Measurements from ENCODE around the gene MAP3K15.

MAP3K15 gene

GRCh38 chrX:19373351-19373891 lies 141.9 kb downstream of the MAP3K15 start:
- no peak for DNase-seq (ENCODE audit: extremely low spot score)
- TF ChIP-seq L3MBTL2 (conservative IDR thresholded peaks at IDR 0.05): no peak
- TF ChIP-seq LEF1 (IDR thresholded peaks at IDR 0.05; ENCODE audit: borderline replicate concordance): no peak
- no peak for TF ChIP-seq FOXM1 (IDR thresholded peaks at IDR 0.05; ENCODE audit: borderline replicate concordance)
- no peak for TF ChIP-seq NFRKB (IDR thresholded peaks at IDR 0.05)
- TF ChIP-seq PKNOX1 (IDR thresholded peaks at IDR 0.05): no peak
- no peak for TF ChIP-seq ARNT (IDR thresholded peaks at IDR 0.05)
- TF ChIP-seq SP1 (IDR thresholded peaks at IDR 0.05): no peak
- TF ChIP-seq SUZ12 (IDR thresholded peaks at IDR 0.05): no peak
- no peak for TF ChIP-seq TARDBP (IDR thresholded peaks at IDR 0.05)
- no peak for TF ChIP-seq FOXK2 (IDR thresholded peaks at IDR 0.05)
- no peak for TF ChIP-seq ELF4 (IDR thresholded peaks at IDR 0.05)
- TF ChIP-seq ZNF384 (IDR thresholded peaks at IDR 0.05): no peak
- no peak for TF ChIP-seq BHLHE40 (IDR thresholded peaks at IDR 0.05; ENCODE audit: borderline replicate concordance)
- TF ChIP-seq CTBP1 (IDR thresholded peaks at IDR 0.05; ENCODE audit: borderline replicate concordance): no peak
- no peak for TF ChIP-seq HDGF (IDR thresholded peaks at IDR 0.05; ENCODE audit: borderline replicate concordance)
- TF ChIP-seq FOXA1 (IDR thresholded peaks at IDR 0.05): no peak
- ChIA-PET CTCF (no interaction called here), POLR2A (no interaction called here)

DNA sequence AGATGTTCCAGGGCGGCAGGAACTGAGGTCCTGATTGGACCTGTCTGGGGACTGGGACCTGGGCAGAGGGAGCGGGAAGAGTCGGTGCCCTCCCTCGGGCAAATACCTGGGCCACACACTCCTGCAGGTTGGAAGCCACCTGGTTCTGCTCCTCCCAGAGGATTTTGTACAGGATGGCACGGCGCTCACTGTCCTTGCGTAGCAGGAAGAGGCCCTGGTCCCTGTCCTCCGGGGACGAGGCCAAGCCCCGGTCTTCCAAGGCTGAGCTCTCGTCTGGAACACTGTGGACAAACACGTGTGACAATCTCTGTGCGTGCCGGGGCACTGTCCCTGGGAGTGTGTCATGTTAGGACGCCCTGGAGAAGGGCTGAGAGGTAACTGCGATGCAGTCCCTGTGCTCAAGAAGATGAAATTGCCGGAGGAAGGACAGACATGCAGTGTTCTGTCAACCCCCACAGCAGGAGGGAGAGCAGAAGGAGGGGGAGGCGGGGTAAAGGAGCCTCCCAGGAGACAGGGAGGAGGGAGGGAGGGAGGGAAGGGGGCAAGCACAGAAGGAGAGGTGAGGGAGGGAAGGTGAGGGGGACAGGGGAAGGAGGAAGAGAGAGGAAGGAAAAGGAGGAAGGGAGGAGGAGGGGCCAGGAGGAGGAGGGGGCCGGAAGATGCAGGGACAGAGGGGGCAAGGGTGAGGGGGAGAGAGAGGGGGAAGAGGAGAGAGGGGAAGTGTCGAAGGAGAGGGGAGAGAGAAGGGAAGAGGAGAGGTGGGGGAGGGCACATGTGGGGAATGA lies 142.6 kb downstream of the MAP3K15 start:
- no peak for DNase-seq (ENCODE audit: extremely low spot score)
- TF ChIP-seq FOXM1 (IDR thresholded peaks at IDR 0.05; ENCODE audit: borderline replicate concordance) (no peak), SUZ12 (IDR thresholded peaks at IDR 0.05) (no peak), NFRKB (IDR thresholded peaks at IDR 0.05) (no peak), ZNF384 (IDR thresholded peaks at IDR 0.05) (no peak), SP1 (IDR thresholded peaks at IDR 0.05) (no peak), FOXK2 (IDR thresholded peaks at IDR 0.05) (no peak), L3MBTL2 (conservative IDR thresholded peaks at IDR 0.05) (no peak), BHLHE40 (IDR thresholded peaks at IDR 0.05; ENCODE audit: borderline replicate concordance) (no peak), FOXA1 (IDR thresholded peaks at IDR 0.05) (no peak), CTBP1 (IDR thresholded peaks at IDR 0.05; ENCODE audit: borderline replicate concordance) (no peak), LEF1 (IDR thresholded peaks at IDR 0.05; ENCODE audit: borderline replicate concordance) (no peak), ARNT (IDR thresholded peaks at IDR 0.05) (no peak)

GRCh38 chrX:19372170-19372546 lies 143.2 kb downstream of the MAP3K15 start:
- CTCF ChIA-PET: interaction anchor here (0.6 to 1.5 kb wide), 5 partner anchors 11 to 176 kb away, joined by 3 to 9 read pairs (median 5); no protein-coding TSS in a partner anchor
- TF ChIP-seq ARNT (IDR thresholded peaks at IDR 0.05) (no peak), LEF1 (IDR thresholded peaks at IDR 0.05; ENCODE audit: borderline replicate concordance) (no peak), ZNF384 (IDR thresholded peaks at IDR 0.05) (0 out of 2 replicates have a peak, but pooled peaks have one; percentile 32)
- POLR2A ChIA-PET: no interaction called here

More for the DNA sequence above, 142.6 kb downstream of the MAP3K15 start:
- CTCF ChIA-PET: interaction anchor here (0.6 to 1.5 kb wide), 5 partner anchors 11 to 175 kb away, joined by 3 to 9 read pairs (median 5); no protein-coding TSS in a partner anchor
- POLR2A ChIA-PET: no interaction called here

DNA sequence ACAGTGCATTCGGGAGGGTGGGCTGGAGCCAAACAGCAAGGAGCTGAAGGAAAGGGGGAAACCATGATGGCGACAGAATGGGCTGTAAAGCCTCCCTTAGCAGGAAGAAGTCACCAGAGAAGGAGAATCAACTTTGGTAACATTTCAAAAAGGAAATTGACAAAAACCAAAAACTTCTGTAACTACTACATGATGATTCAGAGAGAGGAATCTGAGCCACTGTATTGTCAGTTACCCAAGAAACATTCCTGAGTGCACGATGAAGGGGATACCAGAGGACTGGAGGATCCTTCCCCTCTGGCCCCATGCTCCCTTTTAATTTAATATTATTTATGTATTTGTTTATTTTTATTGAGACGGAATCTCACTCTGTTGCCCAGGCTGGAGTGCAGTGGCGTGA lies 145.2 kb downstream of the MAP3K15 start:
- POLR2A ChIA-PET: no interaction called here
- CTCF ChIA-PET: no interaction called here
- TF ChIP-seq ARNT (IDR thresholded peaks at IDR 0.05) (no peak), NFRKB (IDR thresholded peaks at IDR 0.05) (no peak), TARDBP (IDR thresholded peaks at IDR 0.05) (no peak), FOXA1 (IDR thresholded peaks at IDR 0.05) (no peak), ZNF384 (IDR thresholded peaks at IDR 0.05) (no peak), HDGF (IDR thresholded peaks at IDR 0.05; ENCODE audit: borderline replicate concordance) (no peak), LEF1 (IDR thresholded peaks at IDR 0.05; ENCODE audit: borderline replicate concordance) (no peak), SUZ12 (IDR thresholded peaks at IDR 0.05) (no peak)
- no peak for DNase-seq (ENCODE audit: extremely low spot score)

More at GRCh38 chrX:19372170-19372546, 143.2 kb downstream of the MAP3K15 start:
- peak; percentile 77 for DNase-seq (ENCODE audit: extremely low spot score)

DNA sequence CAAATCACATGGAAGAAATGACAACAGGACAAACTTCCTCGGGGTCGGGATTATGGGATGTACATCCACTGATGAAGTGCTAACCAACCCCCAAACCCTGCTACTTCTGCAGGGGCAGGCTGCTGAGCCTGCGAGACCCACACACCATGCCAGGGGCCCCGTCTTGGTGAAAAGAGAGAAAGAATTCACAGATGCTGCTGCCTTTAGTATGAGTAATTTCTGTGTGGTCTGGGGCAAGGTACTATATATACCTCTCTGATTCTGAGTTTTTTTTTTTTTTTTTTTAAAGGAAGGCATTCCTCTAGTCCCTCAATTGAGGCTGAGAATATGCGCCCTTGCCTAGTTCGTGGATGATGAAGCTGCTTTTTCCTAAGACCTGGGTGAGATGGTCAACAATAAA lies 146.7 kb downstream of the MAP3K15 start:
- no peak for DNase-seq (ENCODE audit: extremely low spot score)
- TF ChIP-seq FOXK2 (IDR thresholded peaks at IDR 0.05) (no peak), ARNT (IDR thresholded peaks at IDR 0.05) (no peak), CTBP1 (IDR thresholded peaks at IDR 0.05; ENCODE audit: borderline replicate concordance) (no peak), L3MBTL2 (conservative IDR thresholded peaks at IDR 0.05) (no peak), ELF4 (IDR thresholded peaks at IDR 0.05) (no peak), LEF1 (IDR thresholded peaks at IDR 0.05; ENCODE audit: borderline replicate concordance) (no peak), HDGF (IDR thresholded peaks at IDR 0.05; ENCODE audit: borderline replicate concordance) (no peak), SUZ12 (IDR thresholded peaks at IDR 0.05) (no peak), NFRKB (IDR thresholded peaks at IDR 0.05) (no peak), FOXM1 (IDR thresholded peaks at IDR 0.05; ENCODE audit: borderline replicate concordance) (no peak), TARDBP (IDR thresholded peaks at IDR 0.05) (no peak), SP1 (IDR thresholded peaks at IDR 0.05) (no peak), FOXA1 (IDR thresholded peaks at IDR 0.05) (no peak), BHLHE40 (IDR thresholded peaks at IDR 0.05; ENCODE audit: borderline replicate concordance) (no peak), ZNF384 (IDR thresholded peaks at IDR 0.05) (no peak)
- CTCF ChIA-PET: interaction anchor here (0.5 to 1.1 kb wide), 2 partner anchors 14 to 167 kb away, joined by 4 to 6 read pairs; no protein-coding TSS in a partner anchor
- POLR2A ChIA-PET: no interaction called here

DNA sequence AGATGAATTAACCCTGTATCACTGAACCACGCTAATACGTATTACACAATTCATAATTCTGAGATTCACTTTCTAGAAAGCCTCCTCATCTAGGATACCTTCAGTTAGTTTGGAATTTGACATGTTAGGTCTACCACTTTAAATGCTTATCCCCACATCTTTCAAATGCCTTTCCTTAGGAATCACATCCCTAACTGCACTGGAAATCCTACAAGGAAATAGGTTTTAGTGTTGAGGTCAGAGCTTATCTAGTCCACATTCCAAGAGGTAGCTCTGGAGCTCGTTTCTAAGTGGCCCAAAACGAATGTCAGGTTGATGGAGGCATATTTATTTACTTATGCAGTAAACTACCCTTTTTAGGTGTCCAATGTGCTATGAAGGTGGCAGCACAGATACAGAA lies 153.6 kb downstream of the MAP3K15 start:
- TF ChIP-seq CTBP1 (IDR thresholded peaks at IDR 0.05; ENCODE audit: borderline replicate concordance) (no peak), ARNT (IDR thresholded peaks at IDR 0.05) (no peak), L3MBTL2 (conservative IDR thresholded peaks at IDR 0.05) (no peak), FOXA1 (IDR thresholded peaks at IDR 0.05) (no peak), FOXK2 (IDR thresholded peaks at IDR 0.05) (no peak), FOXM1 (IDR thresholded peaks at IDR 0.05; ENCODE audit: borderline replicate concordance) (no peak), BHLHE40 (IDR thresholded peaks at IDR 0.05; ENCODE audit: borderline replicate concordance) (no peak), LEF1 (IDR thresholded peaks at IDR 0.05; ENCODE audit: borderline replicate concordance) (no peak), ELF4 (IDR thresholded peaks at IDR 0.05) (no peak), NFRKB (IDR thresholded peaks at IDR 0.05) (no peak), TARDBP (IDR thresholded peaks at IDR 0.05) (no peak), ZNF384 (IDR thresholded peaks at IDR 0.05) (no peak), SP1 (IDR thresholded peaks at IDR 0.05) (no peak), SUZ12 (IDR thresholded peaks at IDR 0.05) (no peak), PKNOX1 (IDR thresholded peaks at IDR 0.05) (no peak), HDGF (IDR thresholded peaks at IDR 0.05; ENCODE audit: borderline replicate concordance) (no peak)
- ChIA-PET POLR2A (no interaction called here), CTCF (no interaction called here)
- no peak for DNase-seq (ENCODE audit: extremely low spot score)

Measured in HEK293T (cell line).